Activated CD4-positive, alpha-beta T cell treated with anti-CD3 and anti-CD28 coated beads for 48 hours (primary cell): Measurements from ENCODE around the gene PDE4B.
"Not testable (repeated sequence)": the region's sequence is repeated elsewhere in the genome, so short reads cannot be mapped to it uniquely, and the experiment has no call there.

Experiments
- DNase-seq: peaks from one replicate; pipeline ENCODE4 v3.0.0-alpha.2; 2020

The PDE4B gene

DNA sequence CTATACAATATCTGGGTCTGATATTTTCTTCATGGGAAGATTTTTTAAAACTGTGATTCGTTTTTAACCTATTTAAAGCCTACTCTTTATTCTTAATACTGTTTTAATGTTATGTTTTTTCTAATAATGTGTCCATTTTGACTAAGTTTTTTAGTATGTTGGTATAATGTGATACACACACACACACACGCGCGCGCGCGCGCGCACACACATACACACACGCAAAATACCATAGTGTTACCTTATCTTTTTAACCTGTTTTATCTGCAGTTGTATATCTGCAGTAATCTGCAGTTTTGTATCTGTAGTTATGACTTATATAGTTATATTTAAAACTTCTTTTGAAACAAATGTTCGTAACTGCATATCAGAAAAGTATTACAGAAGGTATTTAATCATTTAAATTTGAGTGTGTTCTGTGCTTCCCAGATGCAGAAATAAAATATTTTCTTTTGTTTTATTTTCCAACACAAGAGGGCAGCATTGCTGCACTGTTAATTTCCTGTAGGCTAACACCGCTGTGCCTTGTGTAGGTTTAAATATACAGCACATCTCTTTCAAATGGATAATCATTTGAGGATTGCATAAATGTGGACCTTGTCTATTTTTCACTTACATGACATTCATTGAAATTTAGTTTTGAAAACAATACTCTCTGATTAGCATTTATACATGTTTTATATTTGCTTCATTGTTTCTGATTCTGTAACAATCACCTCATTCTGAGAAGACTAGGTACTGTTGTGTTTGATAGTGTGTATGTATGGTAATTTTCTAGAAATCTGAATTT is 166.1 kb downstream of the PDE4B start:
- DNase-seq, result peak; percentile 12

DNA sequence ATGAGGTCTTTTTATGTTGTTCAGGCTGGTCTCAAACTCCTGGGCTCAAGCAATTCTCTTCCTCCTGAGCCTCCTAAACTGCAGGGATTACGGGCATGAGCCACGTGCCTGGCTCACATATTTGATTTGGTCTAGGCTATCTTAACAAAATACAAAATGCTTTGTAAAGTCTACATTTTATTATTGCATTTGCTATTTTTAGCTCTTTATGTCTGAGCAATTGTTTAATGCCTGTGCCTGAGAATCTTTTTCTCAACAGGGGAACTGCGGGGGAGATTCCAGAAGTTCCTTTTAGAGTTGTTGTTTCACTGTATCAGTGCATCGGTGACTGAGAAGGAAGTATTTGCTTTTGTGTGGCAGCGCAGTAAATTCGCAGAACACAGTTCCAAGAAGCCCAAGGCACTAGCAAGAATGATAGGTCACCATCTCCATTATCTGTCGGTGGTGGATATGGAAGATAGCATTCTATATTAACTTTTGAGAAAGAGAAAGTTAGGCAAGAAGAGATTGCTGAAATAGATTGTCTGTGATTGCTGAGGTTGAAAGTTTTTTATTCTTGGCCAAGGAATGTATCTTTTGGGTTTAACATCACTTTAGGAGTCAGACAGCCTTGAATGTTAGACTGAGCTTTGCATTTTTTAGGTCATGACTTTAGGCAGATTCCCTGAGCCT is 167.3 kb downstream of the PDE4B start:
- no peak for DNase-seq

DNA sequence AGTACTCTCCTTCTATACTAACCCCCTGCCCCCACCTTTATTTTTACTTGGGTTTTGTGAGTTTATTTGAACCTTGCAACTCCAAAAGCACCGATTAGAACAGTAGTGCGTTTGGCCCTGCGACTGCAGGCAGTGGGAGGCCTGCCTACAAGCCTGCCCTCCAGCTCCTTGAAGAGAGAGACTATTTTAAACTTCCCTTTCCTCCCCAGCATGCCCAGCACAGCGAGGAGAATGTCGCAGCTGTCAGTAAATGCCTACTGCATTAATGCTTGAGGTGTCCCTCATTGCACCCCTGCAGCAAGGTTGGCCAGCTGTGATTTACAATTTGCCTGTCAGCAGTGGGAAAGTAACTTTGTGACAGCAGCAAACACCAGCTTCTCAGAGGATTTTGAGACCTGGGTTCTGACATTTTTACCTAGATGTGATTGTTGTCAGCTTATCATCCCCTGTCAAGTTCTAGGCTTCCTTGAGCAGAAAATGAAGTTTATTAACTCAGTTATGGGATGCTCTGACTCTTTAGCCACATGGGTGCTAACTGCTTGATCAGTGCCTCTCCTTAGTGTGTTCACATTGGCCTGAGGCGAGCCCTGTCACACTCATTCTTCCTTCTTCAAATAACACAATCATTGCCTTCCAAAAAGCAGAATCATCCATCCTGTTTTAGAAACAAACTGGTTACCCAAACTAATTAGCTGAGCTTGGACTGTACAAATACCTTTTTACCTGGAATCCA is 170.6 kb downstream of the PDE4B start:
- DNase-seq, result no peak

DNA sequence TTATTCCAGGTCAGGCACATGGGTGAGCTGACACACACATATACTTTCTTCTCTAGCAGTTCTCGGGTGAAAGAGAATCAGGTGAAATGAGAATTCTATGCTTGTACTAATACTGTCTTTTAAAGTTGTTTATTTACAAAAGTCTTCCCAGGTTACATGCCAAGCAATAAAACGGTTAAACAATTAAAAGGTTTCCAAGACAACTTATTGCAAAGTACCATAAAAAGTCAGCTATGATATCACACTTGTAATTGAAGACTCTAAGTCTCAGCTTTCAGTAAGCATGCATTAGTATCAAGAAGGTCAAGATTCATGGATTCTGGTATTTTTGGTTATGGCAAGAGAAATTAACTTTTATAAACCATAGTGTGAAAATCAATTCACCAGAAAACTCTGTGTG is 171.4 kb downstream of the PDE4B start:
- no peak for DNase-seq

DNA sequence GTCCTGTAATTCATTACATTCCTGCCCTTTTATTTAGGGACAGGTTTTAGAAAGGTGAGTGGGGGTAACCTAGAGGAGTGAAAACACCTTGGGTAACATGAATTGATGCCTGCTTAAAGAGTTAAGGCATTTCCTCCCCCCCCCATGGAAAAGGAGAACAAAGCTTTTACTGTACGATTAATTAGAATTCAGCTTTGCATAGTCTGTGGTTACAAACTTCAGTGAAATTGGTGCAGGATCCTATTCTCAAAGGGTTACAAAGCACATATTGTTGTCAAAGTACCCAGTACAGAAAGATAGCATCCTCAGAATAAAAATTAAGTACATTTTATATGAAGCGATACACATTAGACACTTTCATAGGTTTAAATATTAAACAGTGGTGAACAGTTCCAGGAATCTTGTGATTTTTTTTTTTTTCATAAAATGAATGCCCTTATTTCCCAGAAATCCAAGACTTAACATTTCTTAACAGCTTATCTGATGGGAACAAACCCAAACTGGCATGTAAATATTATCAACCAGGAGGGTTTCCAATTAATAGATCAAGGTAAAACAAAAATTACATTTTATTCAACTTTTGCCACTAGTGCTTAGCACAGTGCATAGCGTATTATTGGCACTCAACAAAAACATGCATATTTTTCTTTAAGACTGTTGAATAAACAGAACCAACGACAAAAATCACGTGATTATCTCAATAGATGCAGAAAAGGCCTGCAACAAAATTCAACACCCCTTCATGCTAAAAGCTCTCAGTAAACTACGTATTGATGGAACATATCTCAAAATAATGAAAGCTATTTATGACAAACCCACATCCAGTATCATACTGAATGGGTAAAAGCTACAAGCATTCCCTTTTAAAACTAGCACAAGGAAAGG is 172.7 kb downstream of the PDE4B start:
- DNase-seq, result no peak

DNA sequence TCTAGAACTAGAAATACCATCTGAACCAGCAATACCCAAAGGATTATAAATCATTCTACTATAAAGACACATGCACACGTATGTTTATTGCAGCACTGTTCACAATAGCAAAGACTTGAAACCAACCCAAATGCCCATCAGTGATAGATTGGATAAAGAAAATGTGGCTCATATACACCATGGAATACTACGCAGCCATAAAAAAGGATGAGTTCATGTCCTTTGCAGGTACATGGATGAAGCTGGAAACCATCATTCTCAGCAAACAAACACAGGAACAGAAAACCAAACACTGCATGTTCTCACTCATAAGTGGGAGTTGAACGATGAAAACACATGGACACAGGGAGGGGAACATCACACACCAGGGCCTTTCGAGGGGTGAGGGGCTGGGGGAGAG is 174.8 kb downstream of the PDE4B start:
- not testable (repeated sequence) for DNase-seq

DNA sequence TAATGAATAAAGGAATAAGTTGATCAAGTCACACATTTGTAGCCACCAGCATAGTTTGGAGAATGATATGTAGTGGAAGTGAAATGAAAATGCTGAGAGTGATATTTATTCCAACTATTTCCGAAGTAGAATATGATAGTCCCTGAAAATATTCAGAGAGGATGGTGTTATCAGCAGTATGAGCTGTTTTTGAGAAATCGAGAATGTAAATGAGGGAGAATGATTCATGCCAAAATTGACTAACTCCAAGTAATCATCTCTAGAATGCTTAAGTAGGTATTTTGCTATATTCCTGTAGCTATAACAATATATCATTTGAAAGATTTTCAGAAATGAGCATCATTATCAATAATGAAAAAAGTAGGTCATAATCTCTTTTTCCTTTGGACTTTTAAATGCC is 178.9 kb downstream of the PDE4B start:
- no peak for DNase-seq

DNA sequence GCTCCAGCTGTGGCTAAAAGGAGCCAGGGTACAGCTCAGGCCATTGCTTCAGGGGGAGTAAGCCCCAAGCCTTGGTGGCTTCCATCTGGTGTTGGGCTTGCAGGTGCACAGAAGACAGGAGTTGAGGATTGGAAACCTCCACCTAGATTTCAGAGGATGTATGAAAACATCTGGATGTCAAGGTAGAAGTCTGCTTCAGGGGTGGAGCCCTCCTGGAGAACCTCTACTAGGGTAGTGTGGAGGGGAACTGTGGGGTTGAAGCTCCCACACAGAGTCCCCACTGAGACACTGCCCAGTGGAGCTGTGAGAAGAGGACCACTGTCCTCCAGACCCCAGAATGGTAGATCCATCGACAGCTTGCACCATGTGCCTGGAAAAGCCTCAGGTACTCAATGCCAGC is 183.0 kb downstream of the PDE4B start:
- no peak for DNase-seq

DNA sequence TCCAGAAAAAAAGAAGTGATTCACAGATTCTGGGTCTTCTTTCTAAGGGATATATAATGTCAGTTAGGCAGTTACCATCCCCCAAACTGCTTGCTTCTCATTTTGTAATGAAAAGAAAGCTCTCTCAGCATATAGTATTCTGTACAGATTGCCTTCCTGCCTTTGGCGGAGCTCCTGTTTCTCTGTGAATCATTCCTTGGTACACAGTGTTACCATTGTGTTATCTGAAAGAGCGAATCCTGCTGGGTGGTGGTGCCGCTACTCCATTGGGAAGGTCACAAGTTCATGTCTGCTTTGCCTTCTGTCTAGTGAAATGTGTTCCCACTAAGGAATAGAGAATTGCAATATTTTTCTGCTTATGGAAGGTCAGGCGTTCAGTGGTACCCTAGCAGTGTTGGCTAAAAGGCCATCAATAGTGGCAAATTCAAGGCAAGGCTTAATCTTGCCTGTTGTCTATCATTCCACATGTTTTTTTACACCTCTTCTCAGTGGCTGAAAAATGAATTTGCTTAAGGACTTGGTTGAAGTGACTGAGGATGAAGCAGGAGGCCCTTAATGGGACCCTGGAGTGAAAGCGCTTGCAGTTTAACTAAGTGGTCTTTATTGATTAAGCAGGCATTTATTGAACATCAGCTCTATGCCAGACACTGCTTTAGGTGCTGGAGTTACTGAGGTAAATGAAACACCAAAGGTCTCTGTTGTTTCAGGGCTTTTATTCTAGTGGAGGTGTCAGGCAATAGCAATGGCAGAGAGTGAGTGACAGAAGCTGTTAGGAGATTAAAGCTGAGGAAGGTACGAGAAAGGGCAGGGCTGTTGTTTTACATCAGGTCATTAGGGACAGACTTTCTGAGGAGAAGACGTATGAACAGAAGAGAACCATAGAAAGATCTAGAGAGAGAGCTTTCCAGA is 186.7 kb downstream of the PDE4B start:
- no peak for DNase-seq

DNA sequence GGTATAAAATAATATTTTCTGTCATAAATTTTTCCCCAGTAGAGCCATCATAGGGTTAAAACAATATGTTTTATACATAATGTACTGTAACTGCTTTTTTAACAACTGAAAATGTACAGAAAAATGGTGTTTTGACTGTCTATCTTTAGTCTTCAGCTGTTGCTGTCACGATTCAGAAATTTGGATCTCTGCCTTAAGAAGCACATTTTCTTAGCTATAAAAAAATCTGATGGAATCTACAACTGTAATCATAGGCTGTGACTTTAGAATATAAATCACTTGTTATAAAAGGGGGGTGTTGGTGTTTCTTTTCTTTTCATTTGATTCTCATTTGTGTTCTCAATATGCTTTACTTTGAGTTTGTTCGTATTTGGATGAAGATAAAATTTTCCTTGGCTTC is 187.5 kb downstream of the PDE4B start:
- no peak for DNase-seq

DNA sequence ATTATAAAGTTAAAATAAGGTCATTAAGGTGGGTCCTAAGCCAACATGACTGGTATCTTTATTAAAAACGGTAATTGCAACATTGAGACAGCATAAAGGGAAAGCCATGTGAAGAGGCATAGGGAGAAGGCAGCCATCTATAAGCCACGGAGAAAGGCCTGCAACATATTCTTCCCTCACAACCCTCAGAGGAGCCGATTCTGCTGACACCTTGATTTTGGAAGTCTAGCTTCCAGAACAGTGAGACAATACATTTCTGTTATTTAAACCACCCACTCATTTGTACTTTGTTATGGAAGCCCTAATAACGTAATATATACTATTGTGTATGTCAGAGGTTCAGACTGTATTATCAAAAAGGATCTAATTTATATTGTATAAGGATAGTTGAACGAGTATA is 190.8 kb downstream of the PDE4B start:
- no peak for DNase-seq

DNA sequence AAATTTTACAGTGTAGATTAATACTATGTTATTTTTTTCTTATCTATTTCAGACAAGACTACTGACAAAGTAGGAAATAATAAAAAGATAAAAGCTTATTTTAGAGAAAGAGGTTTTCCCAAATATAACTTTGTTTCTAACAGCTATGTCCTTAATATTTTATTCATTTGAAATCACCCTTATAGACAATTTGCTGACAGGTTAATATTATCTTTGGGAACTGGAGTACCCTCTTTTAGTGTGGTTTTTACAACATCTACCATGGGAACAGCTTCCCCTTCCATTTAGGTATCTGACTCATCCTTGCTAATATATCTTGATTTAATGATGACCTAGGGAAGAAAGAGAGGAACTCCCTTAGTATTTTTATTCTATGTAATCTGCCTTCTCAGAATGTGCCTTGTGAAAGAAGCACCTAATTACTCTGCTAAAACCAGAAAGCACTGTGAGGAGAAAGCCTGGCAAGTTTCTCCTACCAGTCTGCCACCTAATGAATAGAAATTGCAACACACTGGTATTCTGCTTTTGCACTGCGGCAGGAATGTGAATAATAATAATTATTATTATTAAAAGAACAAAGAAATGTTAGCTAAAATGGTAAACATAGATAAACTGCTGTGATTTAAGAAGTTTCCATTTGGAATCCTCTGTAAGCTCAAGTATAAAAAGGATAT is 192.8 kb downstream of the PDE4B start:
- DNase-seq, result no peak

DNA sequence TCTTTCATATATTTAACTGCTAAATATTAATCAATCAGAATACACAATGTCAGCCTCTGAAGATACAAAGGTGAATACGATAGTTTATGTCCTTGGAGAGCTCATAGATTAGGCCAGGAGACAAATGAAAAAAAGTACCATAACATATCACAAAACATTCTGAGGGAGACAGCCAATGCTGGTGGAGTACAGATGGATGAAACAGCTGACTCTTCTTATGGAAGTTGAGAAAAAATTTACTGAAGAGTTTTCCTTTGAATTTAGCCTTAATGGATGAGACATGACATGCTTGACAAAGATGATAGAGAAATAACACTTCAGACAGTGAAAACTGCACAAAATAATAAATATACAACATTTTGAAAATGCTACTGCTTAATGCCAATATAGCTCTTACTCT is 193.5 kb downstream of the PDE4B start:
- no peak for DNase-seq

DNA sequence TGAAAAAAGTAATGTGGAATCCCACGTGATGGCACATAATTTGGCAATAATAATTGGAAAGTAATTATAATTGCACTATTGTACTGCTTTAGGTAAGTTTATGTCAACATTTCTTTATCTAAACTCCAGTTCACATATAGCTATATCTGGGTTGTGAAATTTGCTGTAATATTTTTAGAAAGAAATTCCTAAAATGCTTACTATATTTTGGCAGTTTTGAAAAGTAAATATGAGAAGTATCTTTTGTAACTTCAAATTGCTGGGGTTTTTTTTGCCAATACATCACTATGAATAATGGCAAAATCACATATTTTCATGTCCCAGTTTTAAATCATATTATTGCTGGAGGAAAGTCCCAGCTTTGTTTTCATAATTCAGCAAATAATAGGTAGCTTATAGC is 197.5 kb downstream of the PDE4B start:
- DNase-seq, result no peak

DNA sequence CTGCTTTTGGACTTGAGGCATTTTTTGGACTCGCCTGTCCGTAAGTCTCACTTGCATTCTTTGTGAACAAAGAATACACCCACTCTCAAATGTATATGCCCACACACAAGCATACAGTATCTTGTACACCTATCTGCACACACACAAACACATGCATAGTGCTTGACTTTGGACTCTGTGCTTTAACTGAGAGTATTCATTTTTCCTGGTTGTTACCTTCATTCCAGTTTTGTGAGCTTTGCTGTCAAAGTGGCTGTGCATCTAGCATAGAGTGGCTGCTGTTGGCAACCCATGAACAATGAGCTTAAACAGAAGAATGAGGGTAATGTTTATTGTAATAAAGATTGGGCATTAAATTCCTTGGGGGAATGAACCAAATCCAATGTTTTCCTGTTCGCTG is 199.0 kb downstream of the PDE4B start:
- DNase-seq, result no peak

DNA sequence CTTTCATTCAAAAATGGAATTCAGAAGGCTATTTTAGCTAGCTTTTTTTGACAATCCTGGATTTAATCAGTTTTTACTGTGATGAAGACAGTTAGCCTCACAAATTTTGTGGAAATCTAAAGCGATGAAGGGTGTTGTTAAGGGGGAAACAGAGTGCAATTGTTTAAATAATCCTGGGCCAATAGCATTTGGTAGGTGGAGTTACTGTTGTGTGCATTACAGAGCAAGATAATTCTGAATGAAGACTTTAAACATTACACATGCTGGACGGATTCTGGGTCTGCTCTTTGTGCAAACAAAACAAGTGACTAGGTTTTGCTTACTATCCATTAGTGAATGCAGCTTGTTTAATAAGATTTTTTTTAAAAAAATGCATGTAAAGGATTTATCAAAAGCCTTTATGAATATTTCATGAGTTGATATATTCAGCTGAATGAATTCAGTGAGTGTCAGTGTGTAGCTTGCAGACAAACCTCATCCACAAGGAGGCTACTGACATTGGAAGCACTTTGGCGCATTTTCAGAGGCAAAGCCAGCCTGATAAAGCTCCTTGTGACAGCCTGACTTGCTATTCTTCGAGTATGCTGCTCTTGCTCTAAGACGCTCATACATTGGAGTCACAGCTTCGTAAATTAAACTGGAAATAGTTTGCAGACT is 199.6 kb downstream of the PDE4B start:
- DNase-seq, result no peak

DNA sequence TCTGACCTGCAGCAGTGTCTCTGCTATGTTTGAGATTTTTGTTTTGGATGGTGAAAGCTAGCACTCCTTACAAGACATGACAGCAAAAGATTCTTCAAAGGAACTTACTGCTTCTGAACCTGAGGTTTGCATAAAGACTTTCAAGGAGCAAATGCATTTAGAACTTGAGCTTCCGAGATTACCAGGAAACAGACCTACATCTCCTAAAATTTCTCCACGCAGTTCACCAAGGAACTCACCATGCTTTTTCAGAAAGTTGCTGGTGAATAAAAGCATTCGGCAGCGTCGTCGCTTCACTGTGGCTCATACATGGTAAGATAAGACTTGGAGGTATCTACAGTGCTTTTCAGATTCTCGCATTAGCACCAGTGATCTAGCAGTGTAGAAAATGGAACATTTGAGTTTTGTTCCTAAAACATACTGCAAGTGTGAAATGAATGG is 200.2 kb downstream of the PDE4B start:
- no peak for DNase-seq

DNA sequence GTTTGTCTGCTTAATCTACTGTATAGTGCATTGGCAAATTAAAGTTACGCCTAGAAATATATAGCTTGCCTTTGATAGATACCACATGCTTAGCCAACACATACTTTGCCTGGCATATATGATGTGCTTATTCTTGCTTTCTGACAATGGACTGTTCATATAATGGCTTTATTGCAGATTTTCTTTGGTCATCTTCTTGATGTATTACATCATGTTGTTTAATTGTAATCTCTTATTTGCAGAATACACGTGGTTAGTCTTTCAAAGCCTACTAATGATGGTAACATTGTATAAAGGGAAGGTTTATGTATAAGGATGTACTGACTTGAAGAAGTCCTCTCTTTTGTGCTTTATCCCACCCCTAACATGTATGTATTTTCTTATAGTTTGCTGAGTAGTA is 201.5 kb downstream of the PDE4B start:
- DNase-seq, result no peak

DNA sequence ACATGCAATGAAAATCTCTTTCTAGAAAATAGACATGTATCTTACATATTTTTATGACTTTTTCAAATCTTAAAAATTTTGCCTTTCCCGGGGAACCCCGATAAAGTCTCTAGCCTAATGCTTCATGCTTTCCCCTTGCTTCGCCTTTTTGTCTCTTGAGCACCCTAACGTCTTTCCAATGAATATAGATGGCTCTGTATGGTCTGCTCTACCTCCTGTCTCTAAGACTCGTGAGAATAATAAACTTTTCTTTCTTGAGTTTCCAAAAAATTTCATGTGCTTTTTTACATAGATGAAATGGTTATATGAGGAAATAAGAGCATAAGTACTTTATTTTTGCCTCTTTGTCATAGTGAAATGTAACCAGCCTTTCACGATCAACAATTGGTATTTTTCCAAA is 202.6 kb downstream of the PDE4B start:
- DNase-seq, result no peak

DNA sequence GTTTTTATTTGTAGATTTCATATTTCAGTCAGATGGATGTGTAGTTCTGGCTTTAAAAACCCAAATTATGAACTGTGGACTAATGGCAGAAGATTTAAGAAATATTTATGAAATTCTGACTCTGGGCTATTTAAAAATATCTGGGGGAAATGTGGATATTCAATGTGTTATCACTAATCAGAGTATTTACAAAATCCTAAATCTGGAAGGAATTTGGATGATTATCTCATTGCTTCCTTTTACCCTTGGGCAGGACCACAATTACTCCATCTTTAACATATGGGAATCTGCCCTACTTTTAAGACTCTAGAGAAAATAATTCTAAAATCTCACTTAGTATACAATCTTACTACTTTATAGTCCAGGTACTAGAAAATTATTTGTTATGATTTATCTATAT is 203.2 kb downstream of the PDE4B start:
- no peak for DNase-seq

DNA sequence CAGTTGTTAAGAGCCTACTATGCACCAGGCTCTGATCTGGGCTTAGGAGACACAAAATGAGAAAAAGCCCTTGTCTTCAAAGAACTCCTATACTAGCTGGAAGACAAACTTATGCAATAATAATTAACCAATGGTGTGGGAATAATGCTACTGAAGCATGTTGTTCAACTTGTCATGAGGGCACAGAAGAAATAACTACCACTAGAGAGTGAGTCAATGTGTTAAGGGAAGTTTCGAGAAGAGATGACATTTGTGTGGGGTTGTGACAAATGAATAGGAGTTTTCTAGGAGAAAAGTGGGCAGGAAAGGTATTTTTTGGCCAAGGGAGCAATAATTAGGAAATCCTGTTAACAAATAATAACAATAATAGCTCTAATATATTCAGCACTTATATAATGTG is 205.0 kb downstream of the PDE4B start:
- no peak for DNase-seq
